Activated CD4-positive, alpha-beta T cell treated with anti-CD3 and anti-CD28 coated beads for 36 hours (primary cell): Measurements from ENCODE around the gene MAMLD1. TPM values are rescaled to one million over a fixed set of nuclear protein-coding genes. Genes with fewer than 3 reads are reported as not detected.
A peak's percentile ranks its signal among the peaks of the same experiment; 100 is the strongest.

Experiments
- ATAC-seq: fragments of 200-7000 bp; cut with Tn5 transposase; one replicate; pipeline ENCODE4 v1.10.0; 2021; ENCODE audit warnings: mild to moderate bottlenecking, moderate library complexity
- CTCF ChIA-PET: fragments of 350-600 bp; sonication (Branson Sonifier 250); formaldehyde crosslinking; loops from one replicate; lab custom pipeline; 2021; ENCODE audit warnings: antibody characterized with exemption; lab: Charles Lee
- POLR2A ChIA-PET: fragments of 350-600 bp; sonication (Branson Sonifier 250); formaldehyde crosslinking; loops from one replicate; lab custom pipeline; 2021; ENCODE audit warnings: antibody characterized with exemption, inconsistent platforms; lab: Charles Lee
- DNase-seq: peaks from one replicate; pipeline ENCODE4 v3.0.0-alpha.2; 2020
- H3K27ac Mint-ChIP-seq: one replicate; pipeline ENCODE4 v1.8.0; 2021; ENCODE audit warnings: mixed read lengths
- H3K27me3 Mint-ChIP-seq: one replicate; pipeline ENCODE4 v1.8.0; 2021; ENCODE audit warnings: mixed read lengths
- H3K36me3 Mint-ChIP-seq: one replicate; pipeline ENCODE4 v1.8.0; 2021; ENCODE audit warnings: low read depth, mixed read lengths
- H3K4me1 Mint-ChIP-seq: one replicate; pipeline ENCODE4 v1.8.0; 2021; ENCODE audit warnings: mixed read lengths
- H3K4me3 Mint-ChIP-seq: one replicate; pipeline ENCODE4 v1.8.0; 2021; ENCODE audit warnings: mild to moderate bottlenecking, moderate library complexity, mixed read lengths
- H3K9me3 Mint-ChIP-seq: one replicate; pipeline ENCODE4 v1.8.0; 2021; ENCODE audit warnings: low read depth, mixed read lengths
- intact Hi-C, 2 experiments: fragments of 100-400 bp; cut with DNase I in 1 of 2; cut with micrococcal nuclease in 1 of 2; formaldehyde crosslinking; loops; one replicate each; pipeline versions ENCODE4 v1.14.2 to v1.15.1; 2022 to 2024; cut with DNase I, micrococcal nuclease
- total RNA-seq, 2 experiments: library from RNA; stranded (reverse); gene quantifications; one replicate each; pipeline ENCODE4 v1.2.3, GENCODE V29; 2021

Gene MAMLD1
- total RNA-seq, 2 experiments from 2014 or later = 1.5 to 1.6 TPM

DNA sequence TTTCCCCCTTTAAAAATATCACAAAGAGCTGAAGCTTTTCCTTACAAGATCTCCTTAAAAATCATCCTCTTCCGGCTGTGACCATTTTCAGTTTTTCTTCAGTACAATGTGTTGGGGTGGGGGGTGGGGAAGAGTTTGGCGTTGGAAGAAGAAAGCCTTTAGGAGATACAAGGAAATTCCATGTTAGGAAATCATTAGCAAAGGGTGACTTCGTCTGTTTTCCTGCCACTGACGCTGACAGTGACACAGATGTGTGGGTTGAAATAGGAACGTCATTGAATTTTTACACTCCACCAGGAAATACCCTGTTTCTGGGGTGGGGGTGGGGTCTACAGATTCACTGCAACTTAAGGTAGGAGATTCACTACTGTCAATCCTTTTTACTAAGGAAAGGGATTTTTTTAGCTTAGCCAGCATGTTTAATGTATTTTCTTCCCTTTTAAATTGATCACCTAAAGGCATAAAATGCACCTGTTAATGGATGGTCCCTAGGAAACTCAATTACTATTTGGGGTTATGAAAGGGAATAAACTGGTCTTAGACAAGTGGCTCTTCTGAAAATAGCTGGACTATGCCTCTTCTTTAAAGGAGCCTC is 3.9 kb downstream of the MAMLD1 start:
- H3K27ac Mint-ChIP-seq = peak overlapping the region; percentile 72
- CTCF ChIA-PET = interaction anchor here (0.6 to 1.4 kb wide), 4 partner anchors 9 to 314 kb away, joined by 3 to 4 read pairs (median 3); no protein-coding TSS in a partner anchor
- intact Hi-C loops = loop anchor here (2.0 to 10.0 kb wide), 6 partner anchors 208 to 1028 kb away; partner anchors contain the start of genes IDS (in 1 of the 2), MTMR1 (in 1 of the 2), TMEM185A (in 1 of the 2) and VMA21 (in 1 of the 2)

DNA sequence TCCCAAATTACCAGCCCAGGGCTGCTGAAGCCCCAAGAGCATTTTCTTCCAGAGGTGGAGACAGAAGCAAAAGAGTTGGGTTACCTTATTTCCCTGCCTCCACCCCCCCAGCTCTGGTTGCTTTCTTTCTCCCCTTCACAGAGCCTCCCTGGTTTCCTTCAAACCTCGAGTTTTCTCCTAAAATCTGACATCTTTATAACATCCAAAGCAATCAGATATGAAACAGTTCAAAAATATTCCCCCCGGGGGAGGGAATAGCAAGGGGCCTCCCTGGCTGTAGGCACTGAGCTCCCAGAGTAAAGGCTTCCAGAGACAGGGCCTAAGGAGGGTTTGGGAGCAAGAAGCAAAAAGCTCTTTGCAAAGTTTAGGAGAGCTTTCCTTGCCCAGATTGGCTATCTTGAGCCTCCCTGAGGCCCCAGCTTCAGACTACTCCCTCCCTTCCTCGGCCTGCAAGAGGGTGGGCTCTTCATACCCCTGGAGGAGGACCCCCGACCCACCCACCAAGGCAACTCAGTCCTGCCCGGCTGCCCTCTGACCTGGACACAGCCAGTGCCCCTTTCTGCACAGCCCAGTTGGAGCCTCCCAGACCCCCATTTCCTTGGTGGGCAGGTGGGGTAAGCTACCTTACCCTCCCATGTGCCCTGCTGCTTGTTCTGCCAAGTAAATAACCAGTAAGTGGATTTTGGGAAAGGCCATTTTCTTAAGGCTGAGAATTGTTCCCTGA is 7.6 kb downstream of the MAMLD1 start:
- H3K4me1 Mint-ChIP-seq = peaks cover 13% of the 10 kb centered on the region
- H3K27me3 Mint-ChIP-seq = no peaks in the 10 kb centered on the region
- no peak for DNase-seq
- ChIA-PET CTCF (no interaction called here), POLR2A (no interaction called here)
- no peak for ATAC-seq
- no peaks in the 10 kb centered on the region for H3K36me3 Mint-ChIP-seq
- H3K4me3 Mint-ChIP-seq = no peak overlapping the region
- no peaks in the 10 kb centered on the region for H3K9me3 Mint-ChIP-seq
- no peak overlapping the region for H3K27ac Mint-ChIP-seq
- intact Hi-C loops = no loop called here

More for the DNA sequence above, 3.9 kb downstream of the MAMLD1 start:
- peak overlapping the region; percentile 74 for H3K4me3 Mint-ChIP-seq
- H3K27me3 Mint-ChIP-seq = peaks cover 4% of the 10 kb centered on the region
- no peaks in the 10 kb centered on the region for H3K36me3 Mint-ChIP-seq
- H3K4me1 Mint-ChIP-seq = peaks cover 17% of the 10 kb centered on the region
- ATAC-seq (no peak), DNase-seq (peak; percentile 20)
- H3K9me3 Mint-ChIP-seq = no peaks in the 10 kb centered on the region
- POLR2A ChIA-PET = no interaction called here

DNA sequence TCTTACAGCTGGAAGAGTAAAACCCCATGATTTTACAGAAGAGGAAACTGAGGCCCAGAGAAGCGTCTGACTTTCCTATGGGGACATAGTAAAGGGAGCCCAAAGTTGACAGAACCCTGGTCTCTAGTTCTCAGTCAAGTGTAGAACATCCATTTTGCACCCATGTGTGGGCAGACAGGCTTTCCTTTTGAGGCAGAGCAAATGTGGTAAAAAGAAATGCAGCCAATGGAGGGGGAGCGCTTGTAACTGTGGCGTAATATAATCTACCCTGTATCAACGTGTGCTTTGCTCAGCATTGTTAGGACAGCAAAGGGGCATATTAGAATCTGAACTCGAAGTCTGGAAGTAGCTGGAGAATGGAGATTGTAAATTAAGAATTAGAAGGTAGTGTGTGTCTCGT is 8.8 kb downstream of the MAMLD1 start:
- H3K36me3 Mint-ChIP-seq = no peaks in the 10 kb centered on the region
- ChIA-PET POLR2A (no interaction called here), CTCF (no interaction called here)
- peaks cover 2% of the 10 kb centered on the region for H3K4me1 Mint-ChIP-seq
- DNase-seq (no peak), ATAC-seq (no peak)
- no peaks in the 10 kb centered on the region for H3K9me3 Mint-ChIP-seq
- intact Hi-C loops = no loop called here
- no peaks in the 10 kb centered on the region for H3K27me3 Mint-ChIP-seq
- no peak overlapping the region for H3K27ac Mint-ChIP-seq
- H3K4me3 Mint-ChIP-seq = no peak overlapping the region

DNA sequence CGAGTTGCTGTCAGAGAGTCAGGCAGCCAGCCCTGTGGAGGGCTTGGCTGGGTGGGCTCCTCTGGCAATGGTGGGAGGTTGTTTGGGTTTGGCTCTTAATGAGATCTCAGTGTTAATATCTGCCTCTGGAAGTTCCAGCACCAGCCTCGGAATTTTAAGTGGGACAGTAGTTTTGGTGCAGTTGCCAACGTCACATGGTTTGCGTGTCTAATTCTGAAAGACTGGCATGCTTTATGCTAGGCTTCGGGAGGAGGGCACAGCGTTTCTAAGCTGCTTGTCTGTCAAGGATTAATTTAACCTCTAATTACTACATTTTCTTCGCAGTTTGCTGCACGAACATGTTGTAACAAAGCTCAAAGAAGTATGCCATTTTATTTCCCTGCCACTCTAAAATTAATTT is 9.2 kb downstream of the MAMLD1 start:
- intact Hi-C loops = no loop called here
- Mint-ChIP-seq H3K9me3 (no peaks in the 10 kb centered on the region), H3K27ac (no peak overlapping the region), H3K4me3 (no peak overlapping the region), H3K36me3 (no peaks in the 10 kb centered on the region), H3K27me3 (no peaks in the 10 kb centered on the region), H3K4me1 (no peaks in the 10 kb centered on the region)
- ATAC-seq (no peak), DNase-seq (no peak)
- CTCF ChIA-PET = no interaction called here
- POLR2A ChIA-PET = no interaction called here

DNA sequence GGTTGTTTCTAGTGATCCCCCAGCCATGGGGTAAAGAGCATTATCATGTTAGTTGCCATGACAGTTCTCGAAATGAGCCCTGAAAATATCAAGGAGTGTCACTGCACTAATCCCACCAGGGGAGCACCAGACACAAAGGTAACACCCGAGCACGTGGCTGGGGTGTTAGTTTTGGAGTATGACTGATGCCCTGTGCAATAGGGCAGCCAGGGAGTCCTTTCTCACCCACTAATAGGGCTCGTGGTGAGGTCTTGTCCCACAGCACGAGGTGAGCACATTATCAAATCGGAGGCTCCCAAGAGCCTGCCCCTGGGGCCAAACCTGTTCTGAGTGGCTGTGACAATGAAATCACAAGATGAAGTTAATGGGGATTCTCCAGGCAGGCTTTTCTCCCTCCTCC is 9.6 kb downstream of the MAMLD1 start:
- DNase-seq = no peak
- no peak for ATAC-seq
- ChIA-PET POLR2A (no interaction called here), CTCF (no interaction called here)
- H3K4me3 Mint-ChIP-seq = no peak overlapping the region
- no peaks in the 10 kb centered on the region for H3K4me1 Mint-ChIP-seq
- H3K27me3 Mint-ChIP-seq = no peaks in the 10 kb centered on the region
- no peaks in the 10 kb centered on the region for H3K9me3 Mint-ChIP-seq
- H3K27ac Mint-ChIP-seq = no peak overlapping the region
- intact Hi-C loops = no loop called here
- no peaks in the 10 kb centered on the region for H3K36me3 Mint-ChIP-seq

DNA sequence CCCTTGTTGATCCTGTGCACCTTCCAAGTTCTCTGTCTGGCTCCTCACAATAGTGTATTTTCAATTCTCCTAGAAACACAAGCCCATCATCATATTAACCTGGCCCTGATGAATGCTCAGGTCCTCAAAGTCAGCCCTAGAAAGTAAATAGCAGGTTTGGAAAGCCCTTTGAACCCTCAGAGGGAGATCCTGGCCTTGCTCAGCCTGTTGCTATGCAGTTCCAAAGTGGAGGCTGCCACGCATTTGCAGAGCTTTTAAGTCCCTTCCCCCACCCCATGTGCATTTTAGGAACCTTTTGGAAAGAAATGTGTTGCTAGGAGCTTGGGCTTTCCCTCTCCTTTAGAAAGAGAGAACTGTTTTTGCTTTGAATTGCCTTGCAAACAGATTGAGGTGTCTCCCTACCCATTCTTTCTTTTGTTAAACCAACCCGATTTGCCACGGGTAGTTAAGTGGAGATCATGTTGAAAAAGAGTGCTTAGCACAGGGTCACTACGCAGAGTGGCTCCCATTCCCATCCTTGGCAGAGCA is 12.2 kb downstream of the MAMLD1 start:
- POLR2A ChIA-PET = no interaction called here
- Mint-ChIP-seq H3K4me1 (no peaks in the 10 kb centered on the region), H3K9me3 (no peaks in the 10 kb centered on the region)

DNA sequence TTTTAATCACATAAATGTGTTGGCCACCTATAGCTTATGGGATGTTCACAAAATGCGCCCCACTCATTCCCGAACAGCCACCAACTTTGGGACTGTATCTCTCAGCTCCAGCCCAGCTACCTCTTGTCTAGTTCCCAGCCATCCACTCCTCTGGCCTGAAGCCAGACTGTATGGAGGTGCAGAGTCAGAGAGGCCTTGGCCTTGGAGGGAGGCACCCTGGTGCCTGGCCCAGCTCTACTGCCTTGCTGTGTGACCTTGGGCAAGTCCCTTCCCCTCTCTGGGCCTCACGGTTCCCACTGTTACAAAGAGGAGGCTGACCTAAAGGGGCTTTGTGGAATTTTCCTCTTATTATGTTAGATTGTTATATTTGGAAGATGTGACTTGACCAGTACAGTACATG is 13.9 kb downstream of the MAMLD1 start:
- Mint-ChIP-seq H3K36me3 (no peaks in the 10 kb centered on the region), H3K4me1 (no peaks in the 10 kb centered on the region), H3K27ac (no peak overlapping the region), H3K9me3 (no peaks in the 10 kb centered on the region), H3K27me3 (no peaks in the 10 kb centered on the region), H3K4me3 (no peak overlapping the region)
- POLR2A ChIA-PET = no interaction called here
- CTCF ChIA-PET = interaction anchor here (1.0 kb wide), 1 partner anchor 10 kb away, joined by 3 read pairs; no protein-coding TSS in a partner anchor
- no peak for DNase-seq
- ATAC-seq = no peak
- intact Hi-C loops = no loop called here

More for the DNA sequence above, 12.2 kb downstream of the MAMLD1 start:
- H3K27ac Mint-ChIP-seq = no peak overlapping the region
- H3K36me3 Mint-ChIP-seq = no peaks in the 10 kb centered on the region
- CTCF ChIA-PET = interaction anchor here (0.6 kb wide), 1 partner anchor 100 kb away, joined by 4 read pairs; no protein-coding TSS in a partner anchor
- H3K4me3 Mint-ChIP-seq = no peak overlapping the region
- no peaks in the 10 kb centered on the region for H3K27me3 Mint-ChIP-seq
- intact Hi-C loops = no loop called here
- ATAC-seq (no peak), DNase-seq (no peak)

DNA sequence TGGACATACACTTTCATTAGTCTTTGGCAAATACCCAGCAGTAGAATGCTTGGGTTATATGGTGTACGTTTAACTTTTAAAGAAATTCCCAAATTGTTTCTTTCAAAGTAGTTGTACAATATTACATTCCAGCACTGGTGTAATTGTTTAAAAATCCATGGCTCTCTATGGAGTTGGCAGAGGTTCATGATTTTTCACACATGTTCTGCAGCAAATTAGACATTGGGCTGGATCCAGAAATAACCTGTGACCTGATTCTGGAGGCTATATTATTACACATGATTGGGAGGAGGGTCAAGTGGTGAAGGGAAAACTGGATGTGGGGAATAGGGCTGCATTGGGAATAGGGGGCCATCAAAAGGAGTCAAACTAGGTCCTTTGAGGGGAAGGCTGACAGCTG is 41.9 kb downstream of the MAMLD1 start:
- POLR2A ChIA-PET = no interaction called here
- no peak overlapping the region for H3K4me3 Mint-ChIP-seq

DNA sequence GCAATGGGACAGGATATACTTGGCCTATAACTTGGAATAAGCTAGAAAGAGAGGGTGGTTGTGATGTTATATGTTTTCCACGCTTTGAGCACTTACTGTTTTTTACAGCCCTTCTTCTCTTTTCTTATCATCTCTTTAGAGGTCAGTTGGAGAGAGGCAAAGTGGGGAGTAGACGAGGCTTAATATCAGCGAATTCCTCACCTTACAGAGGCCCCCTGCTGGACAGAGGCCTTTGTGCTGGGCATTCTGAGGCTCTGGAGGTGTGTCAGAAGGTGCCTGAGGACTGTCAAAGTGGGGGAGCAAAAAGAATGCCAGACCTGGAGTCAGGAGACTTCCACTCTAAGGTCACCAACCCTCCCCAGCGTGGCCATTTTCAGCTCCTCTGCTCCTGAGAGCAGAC is 42.5 kb downstream of the MAMLD1 start:
- ATAC-seq (no peak), DNase-seq (peak; percentile 7)
- intact Hi-C loops = no loop called here
- CTCF ChIA-PET = no interaction called here
- H3K4me3 Mint-ChIP-seq = no peak overlapping the region
- H3K9me3 Mint-ChIP-seq = no peaks in the 10 kb centered on the region
- peaks cover 12% of the 10 kb centered on the region for H3K4me1 Mint-ChIP-seq
- H3K27ac Mint-ChIP-seq = no peak overlapping the region
- no peaks in the 10 kb centered on the region for H3K36me3 Mint-ChIP-seq
- H3K27me3 Mint-ChIP-seq = no peaks in the 10 kb centered on the region
- POLR2A ChIA-PET = no interaction called here

More for the DNA sequence above, 41.9 kb downstream of the MAMLD1 start:
- DNase-seq = no peak
- H3K4me1 Mint-ChIP-seq = peaks cover 6% of the 10 kb centered on the region
- CTCF ChIA-PET = no interaction called here
- H3K36me3 Mint-ChIP-seq = no peaks in the 10 kb centered on the region
- no peak for ATAC-seq
- H3K27me3 Mint-ChIP-seq = no peaks in the 10 kb centered on the region
- intact Hi-C loops = no loop called here
- no peak overlapping the region for H3K27ac Mint-ChIP-seq
- H3K9me3 Mint-ChIP-seq = no peaks in the 10 kb centered on the region

DNA sequence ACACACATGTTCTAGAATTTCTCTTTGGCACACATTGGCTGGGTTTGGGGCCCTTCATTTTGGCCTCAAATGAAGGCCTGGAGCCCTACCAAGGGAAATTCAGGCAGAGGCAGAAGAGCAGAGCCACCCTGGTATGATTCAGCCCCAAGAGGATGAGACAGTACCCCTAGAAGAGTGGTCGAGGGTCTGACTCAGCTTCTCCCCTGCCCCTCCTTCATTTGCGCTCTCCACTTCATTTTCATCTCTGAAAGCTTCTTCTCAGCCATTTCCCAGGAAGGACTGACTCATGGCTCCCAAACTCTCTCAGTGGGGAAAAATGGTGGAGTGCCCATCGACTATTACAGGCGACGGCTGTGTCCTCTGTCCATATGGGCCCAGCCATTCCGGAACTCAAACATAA is 43.5 kb downstream of the MAMLD1 start:
- Mint-ChIP-seq H3K27me3 (no peaks in the 10 kb centered on the region), H3K4me3 (no peak overlapping the region), H3K27ac (no peak overlapping the region), H3K9me3 (no peaks in the 10 kb centered on the region), H3K4me1 (peaks cover 18% of the 10 kb centered on the region), H3K36me3 (no peaks in the 10 kb centered on the region)
- POLR2A ChIA-PET = no interaction called here
- DNase-seq = no peak
- CTCF ChIA-PET = no interaction called here
- intact Hi-C loops = no loop called here
- ATAC-seq = no peak

DNA sequence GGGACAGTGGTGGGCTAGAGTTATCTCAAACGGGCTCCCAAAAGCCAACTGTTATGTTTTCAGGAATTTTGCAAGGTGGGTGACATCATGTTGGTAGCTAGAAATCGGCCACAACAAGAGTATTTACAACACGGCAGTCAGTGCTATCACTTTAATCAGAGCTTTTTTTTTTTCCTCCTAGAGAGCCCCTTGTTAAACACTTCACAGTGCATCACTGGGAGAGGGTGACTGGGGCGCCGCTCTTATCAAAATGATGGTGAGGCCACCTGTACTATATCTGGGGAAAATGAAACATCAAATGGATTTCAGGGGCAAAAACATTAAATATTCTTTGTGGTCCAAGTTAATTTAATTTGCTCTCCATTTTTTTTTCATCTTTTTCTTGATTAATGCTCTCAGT is 44.9 kb downstream of the MAMLD1 start:
- Mint-ChIP-seq H3K4me3 (no peak overlapping the region), H3K36me3 (no peaks in the 10 kb centered on the region), H3K4me1 (peaks cover 18% of the 10 kb centered on the region), H3K27ac (no peak overlapping the region), H3K9me3 (no peaks in the 10 kb centered on the region), H3K27me3 (no peaks in the 10 kb centered on the region)
- intact Hi-C loops = no loop called here
- DNase-seq (no peak), ATAC-seq (no peak)
- ChIA-PET POLR2A (no interaction called here), CTCF (no interaction called here)

DNA sequence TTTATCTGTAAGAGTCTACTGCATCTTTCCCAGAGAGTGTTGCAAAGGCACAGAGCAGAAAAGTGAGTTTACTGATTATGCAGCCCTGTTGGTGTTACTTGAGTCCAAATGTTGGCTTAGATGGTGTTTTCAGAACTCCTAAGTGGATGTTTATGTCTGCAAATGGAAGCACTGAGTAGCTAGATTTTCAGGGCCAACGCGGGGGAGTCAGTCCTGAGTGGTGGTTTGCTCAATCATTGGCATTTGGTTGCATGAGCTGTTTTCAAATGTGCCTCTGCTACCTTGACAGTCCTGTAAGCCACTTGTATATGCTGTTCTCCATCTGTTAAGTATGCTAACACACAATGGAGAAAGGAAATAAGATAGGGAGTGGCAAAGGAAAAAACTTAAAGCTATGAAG is 45.4 kb downstream of the MAMLD1 start:
- ChIA-PET CTCF (no interaction called here), POLR2A (no interaction called here)
- Mint-ChIP-seq H3K4me1 (peaks cover 18% of the 10 kb centered on the region), H3K9me3 (no peaks in the 10 kb centered on the region), H3K4me3 (no peak overlapping the region), H3K36me3 (no peaks in the 10 kb centered on the region), H3K27ac (no peak overlapping the region), H3K27me3 (no peaks in the 10 kb centered on the region)
- no peak for DNase-seq
- ATAC-seq = no peak
- intact Hi-C loops = no loop called here
